Measurements from ENCODE around the gene IL9R. TPM values are rescaled to one million over a fixed set of nuclear protein-coding genes. Genes with fewer than 3 reads are reported as not detected.
"Not testable (repeated sequence)": the region's sequence is repeated elsewhere in the genome, so short reads cannot be mapped to it uniquely, and the experiment has no call there.

The IL9R gene
- total RNA-seq, 1 donor from 2014 or later, result not detected

- DNase-seq (ENCODE audit: extremely low spot score in 2 of 2), result peak in 1 of 2 donors; percentile 4
- no peaks in the 10 kb centered on the region for H3K27me3 ChIP-seq
- TF ChIP-seq POLR2A (IDR thresholded peaks at IDR 0.05) (no peak), POLR2AphosphoS5 (IDR thresholded peaks at IDR 0.05; ENCODE audit: insufficient read depth in 1 of 2, low read depth in 1 of 2) (no peak)
- TF ChIP-seq, protein P1, sequence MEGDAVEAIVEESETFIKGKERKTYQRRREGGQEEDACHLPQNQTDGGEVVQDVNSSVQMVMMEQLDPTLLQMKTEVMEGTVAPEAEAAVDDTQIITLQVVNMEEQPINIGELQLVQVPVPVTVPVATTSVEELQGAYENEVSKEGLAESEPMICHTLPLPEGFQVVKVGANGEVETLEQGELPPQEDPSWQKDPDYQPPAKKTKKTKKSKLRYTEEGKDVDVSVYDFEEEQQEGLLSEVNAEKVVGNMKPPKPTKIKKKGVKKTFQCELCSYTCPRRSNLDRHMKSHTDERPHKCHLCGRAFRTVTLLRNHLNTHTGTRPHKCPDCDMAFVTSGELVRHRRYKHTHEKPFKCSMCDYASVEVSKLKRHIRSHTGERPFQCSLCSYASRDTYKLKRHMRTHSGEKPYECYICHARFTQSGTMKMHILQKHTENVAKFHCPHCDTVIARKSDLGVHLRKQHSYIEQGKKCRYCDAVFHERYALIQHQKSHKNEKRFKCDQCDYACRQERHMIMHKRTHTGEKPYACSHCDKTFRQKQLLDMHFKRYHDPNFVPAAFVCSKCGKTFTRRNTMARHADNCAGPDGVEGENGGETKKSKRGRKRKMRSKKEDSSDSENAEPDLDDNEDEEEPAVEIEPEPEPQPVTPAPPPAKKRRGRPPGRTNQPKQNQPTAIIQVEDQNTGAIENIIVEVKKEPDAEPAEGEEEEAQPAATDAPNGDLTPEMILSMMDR (IDR thresholded peaks at IDR 0.05), result no peak
- H3K4me3 ChIP-seq, result no peak overlapping the region
- H3K36me3 ChIP-seq, result no peaks in the 10 kb centered on the region
- intact Hi-C loops (cut with DNase I), result no loop called here
- no peak overlapping the region for H3K27ac ChIP-seq
- no peaks in the 10 kb centered on the region for H3K9me3 ChIP-seq
- H3K4me1 ChIP-seq, result no peaks in the 10 kb centered on the region
Observed at GRCh38 chrX:155985208-155985607, 12.3 kb upstream of the IL9R start.

DNA sequence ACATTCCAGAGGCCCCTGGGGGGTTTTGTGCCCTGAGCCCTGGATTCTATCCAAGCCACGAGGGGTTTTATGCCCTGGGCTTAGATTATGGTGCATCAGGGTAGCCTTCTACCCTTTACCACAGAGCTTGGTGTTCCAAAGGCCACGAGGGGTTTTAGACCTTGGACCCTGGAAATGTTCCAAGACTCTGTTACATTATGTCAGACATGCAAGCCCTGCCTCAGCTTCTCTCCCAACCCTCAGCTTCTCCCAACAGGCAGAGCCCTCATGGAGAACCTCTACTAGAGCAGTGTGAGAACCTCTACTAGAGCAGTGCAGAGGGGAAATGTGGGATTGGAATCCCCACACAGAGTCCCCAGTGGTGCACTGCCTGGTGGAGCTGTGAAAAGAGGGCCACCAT is 10.5 kb upstream of the IL9R start:
- H3K4me1 ChIP-seq; H3K27ac ChIP-seq; H3K27me3 ChIP-seq; intact Hi-C loops (cut with DNase I); DNase-seq (ENCODE audit: extremely low spot score in 2 of 2); H3K4me3 ChIP-seq; H3K9me3 ChIP-seq; H3K36me3 ChIP-seq: not testable (repeated sequence)

- TF ChIP-seq, protein P1 (IDR thresholded peaks at IDR 0.05), result no peak
- TF ChIP-seq POLR2AphosphoS5 (IDR thresholded peaks at IDR 0.05; ENCODE audit: insufficient read depth in 1 of 2, low read depth in 1 of 2) (no peak), POLR2A (IDR thresholded peaks at IDR 0.05) (no peak)
- intact Hi-C loops (cut with DNase I), result no loop called here
- Histone ChIP-seq H3K36me3 (no peaks in the 10 kb centered on the region), H3K4me3 (no peak overlapping the region), H3K27me3 (no peaks in the 10 kb centered on the region), H3K9me3 (no peaks in the 10 kb centered on the region), H3K27ac (no peak overlapping the region), H3K4me1 (no peaks in the 10 kb centered on the region)
- DNase-seq (ENCODE audit: extremely low spot score in 2 of 2), result no peak
Observed at GRCh38 chrX:155988859-155989258, 8.6 kb upstream of the IL9R start.

DNA sequence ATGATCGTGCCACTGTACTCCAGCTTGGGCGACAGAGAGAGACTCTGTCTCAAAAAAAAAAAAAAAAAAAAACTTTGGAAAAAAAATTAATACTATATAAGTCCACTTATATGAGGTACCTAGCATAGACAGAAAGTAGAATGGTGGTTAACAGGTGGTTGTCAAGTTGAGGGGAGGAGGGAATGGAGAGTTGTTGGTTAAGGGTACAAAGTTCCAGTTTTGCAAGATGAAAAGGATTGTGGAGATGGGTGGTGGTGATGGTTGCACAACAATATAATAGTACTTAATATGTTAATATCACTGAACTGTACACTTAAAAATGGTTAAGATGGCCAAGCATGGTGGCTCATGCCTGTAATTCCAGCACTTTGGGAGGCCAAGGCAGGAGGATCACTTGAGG is 4.1 kb upstream of the IL9R start:
- H3K27me3 ChIP-seq, result no peaks in the 10 kb centered on the region
- DNase-seq (ENCODE audit: extremely low spot score in 2 of 2), result no peak
- H3K9me3 ChIP-seq, result no peaks in the 10 kb centered on the region
- no peak overlapping the region for H3K4me3 ChIP-seq
- no peaks in the 10 kb centered on the region for H3K4me1 ChIP-seq
- H3K36me3 ChIP-seq, result no peaks in the 10 kb centered on the region
- intact Hi-C loops (cut with DNase I), result no loop called here
- TF ChIP-seq POLR2A (IDR thresholded peaks at IDR 0.05), result no peak
- no peak for TF ChIP-seq POLR2AphosphoS5 (IDR thresholded peaks at IDR 0.05; ENCODE audit: insufficient read depth in 1 of 2, low read depth in 1 of 2)
- TF ChIP-seq, protein P1 (IDR thresholded peaks at IDR 0.05), result no peak
- H3K27ac ChIP-seq, result no peak overlapping the region

DNA sequence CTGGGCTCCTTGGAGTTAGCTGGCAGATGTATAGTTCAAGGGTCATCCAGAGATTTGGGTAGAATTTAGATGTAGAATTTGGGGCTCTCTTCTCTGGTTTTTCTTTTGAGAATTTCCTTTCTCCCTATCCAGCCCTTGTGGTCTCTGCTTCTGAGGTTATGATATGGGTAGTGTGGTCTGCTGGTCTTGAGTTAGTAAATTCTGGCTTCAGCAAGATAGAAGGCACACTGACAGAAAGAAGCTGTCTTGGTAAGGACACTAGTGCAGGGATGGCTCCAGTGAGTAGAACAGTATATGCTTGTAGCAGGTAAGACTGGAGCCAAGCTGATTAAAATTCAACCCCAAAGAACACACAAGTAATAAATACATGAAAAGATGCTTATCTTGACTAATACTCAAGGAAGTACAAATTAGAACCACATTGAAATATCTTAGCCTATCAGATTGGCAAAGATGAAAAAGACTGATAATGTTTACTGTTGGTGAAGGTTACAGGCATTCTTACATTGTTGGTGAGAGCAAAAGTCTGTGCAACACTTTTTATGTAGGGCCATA is 2.1 kb upstream of the IL9R start:
- Histone ChIP-seq H3K27me3 (no peaks in the 10 kb centered on the region), H3K9me3 (no peaks in the 10 kb centered on the region), H3K4me1 (no peaks in the 10 kb centered on the region), H3K27ac (no peak overlapping the region), H3K36me3 (no peaks in the 10 kb centered on the region), H3K4me3 (no peak overlapping the region)
- DNase-seq (ENCODE audit: extremely low spot score in 2 of 2), result no peak
- intact Hi-C loops (cut with DNase I), result no loop called here
- TF ChIP-seq POLR2A (IDR thresholded peaks at IDR 0.05), result no peak
- no peak for TF ChIP-seq POLR2AphosphoS5 (IDR thresholded peaks at IDR 0.05; ENCODE audit: insufficient read depth in 1 of 2, low read depth in 1 of 2)
- TF ChIP-seq, protein P1 (IDR thresholded peaks at IDR 0.05), result no peak
